Fibroblast of mammary gland (primary cell): ENCODE measurements around the gene PLCB4.

ENCODE experiments used
- DNase-seq: peaks from one replicate; pipeline ENCODE4 v3.0.0-alpha.2; 2010; ENCODE audit warnings: low read depth
- H3K4me3 ChIP-seq: 2 replicates; pipeline ENCODE4 v1.5.1; 2011; ENCODE audit warnings: low read depth, mild to moderate bottlenecking, low read length, moderate library complexity; ENCODE audit not compliant: control insufficient read depth
- CTCF ChIP-seq: conservative IDR thresholded peaks from 2 replicates; pipeline ENCODE4 v1.5.1; 2011; ENCODE audit warnings: low read depth, low read length, inconsistent platforms; ENCODE audit not compliant: control insufficient read depth, insufficient read depth

PLCB4 gene

GRCh38 chr20:9230406-9230805 lies 161.5 kb downstream of the PLCB4 start:
- DNase-seq, result no peak
- no peak overlapping the region for H3K4me3 ChIP-seq
- no peak for TF ChIP-seq CTCF

GRCh38 chr20:9233804-9234203 lies 164.9 kb downstream of the PLCB4 start:
- no peak for TF ChIP-seq CTCF
- no peak overlapping the region for H3K4me3 ChIP-seq
- no peak for DNase-seq

GRCh38 chr20:9235518-9235917 lies 166.6 kb downstream of the PLCB4 start:
- TF ChIP-seq CTCF, result no peak
- peak; percentile 82 for DNase-seq
- no peak overlapping the region for H3K4me3 ChIP-seq

- no peak overlapping the region for H3K4me3 ChIP-seq
- no peak for DNase-seq
- TF ChIP-seq CTCF, result no peak
Measured at GRCh38 chr20:9236458-9236857, 167.6 kb downstream of the PLCB4 start.

- no peak for TF ChIP-seq CTCF
- H3K4me3 ChIP-seq, result no peak overlapping the region
- DNase-seq, result peak; percentile 82
Measured at GRCh38 chr20:9241232-9241692, 172.4 kb downstream of the PLCB4 start.

GRCh38 chr20:9241721-9242427 lies 173.0 kb downstream of the PLCB4 start:
- peak; percentile 77 for DNase-seq
- no peak for TF ChIP-seq CTCF
- no peak overlapping the region for H3K4me3 ChIP-seq
